Measurements from ENCODE around the gene CYTH2.

- TF ChIP-seq CTCF (tag by site-specific recombination; IDR thresholded peaks at IDR 0.05): no peak
- TF ChIP-seq PRDM10 (tag by site-specific recombination; IDR thresholded peaks at IDR 0.05): no peak
- no peak for TF ChIP-seq YY1 (tag by site-specific recombination; IDR thresholded peaks at IDR 0.05)
- TF ChIP-seq ZNF174 (tag by site-specific recombination; IDR thresholded peaks at IDR 0.05): no peak
- no peak for TF ChIP-seq PATZ1 (tag by site-specific recombination; IDR thresholded peaks at IDR 0.05)
- TF ChIP-seq ZNF624 (tag by site-specific recombination; IDR thresholded peaks at IDR 0.05): no peak
- TF ChIP-seq ZNF664 (tag by site-specific recombination; IDR thresholded peaks at IDR 0.05): no peak
- TF ChIP-seq ZNF701 (tag by site-specific recombination; IDR thresholded peaks at IDR 0.05): no peak
- TF ChIP-seq KLF17 (tag by site-specific recombination; IDR thresholded peaks at IDR 0.05): no peak
- no peak for TF ChIP-seq ZNF140 (tag by site-specific recombination; IDR thresholded peaks at IDR 0.05)
- no peak for TF ChIP-seq ZNF416 (tag by site-specific recombination; IDR thresholded peaks at IDR 0.05)
- TF ChIP-seq RBAK (tag by site-specific recombination; IDR thresholded peaks at IDR 0.05): no peak
- no peak for TF ChIP-seq SETDB1 (IDR thresholded peaks at IDR 0.05; ENCODE audit: insufficient read length, low read length)
Measured at GRCh38 chr19:48524732-48525131, 55.6 kb downstream of the CYTH2 start.

Data from HEK293 (cell line).